GM12878 (cell line): ENCODE measurements around the gene G2E3. TPM values are rescaled to one million over a fixed set of nuclear protein-coding genes. Genes with fewer than 3 reads are reported as not detected.

Experiments used
- ATAC-seq: fragments of 200-7000 bp; cut with Tn5 transposase; 3 replicates; pipeline ENCODE4 v1.9.1; 2020; ENCODE audit warnings: mild to moderate bottlenecking, moderate library complexity
- BruUV-seq: library from RNA; stranded (reverse); fragments of 400-500 nt; replicated peaks from 2 replicates; lab custom pipeline; 2021; lab: Mats Ljungman, UMichigan
- CTCF ChIA-PET: fragments of 300-600 bp; sonication (Branson Sonifier 250); formaldehyde crosslinking; extraction: SDS; loops from one replicate; lab custom pipeline; 2021; ENCODE audit warnings: inconsistent platforms; lab: Yijun Ruan, JAX
- POLR2A ChIA-PET: fragments of 350-600 bp; formaldehyde crosslinking; extraction: SDS; loops from one replicate; lab custom pipeline; 2021; ENCODE audit warnings: inconsistent platforms; lab: Charles Lee
- RAD21 ChIA-PET: fragments of 300-600 bp; sonication (Branson Sonifier 250); formaldehyde crosslinking; loops from one replicate; lab custom pipeline; 2023; ENCODE audit warnings: antibody characterized with exemption; ENCODE audit not compliant: unreplicated experiment; lab: Charles Lee
- SMC1A ChIA-PET: fragments of 300-600 bp; sonication (Branson Sonifier 250); formaldehyde crosslinking; loops from one replicate; lab custom pipeline; 2023; ENCODE audit not compliant: unreplicated experiment, uncharacterized antibody; lab: Charles Lee
- DNase-seq: peaks from one replicate; pipeline ENCODE4 v3.0.0-alpha.2; 2011; ENCODE audit warnings: low read depth, low spot score
- FAIRE-seq: peaks from 3 replicates; lab custom pipeline; 2011; peaks lifted over from hg19 to GRCh38; lab: Jason Lieb, UNC
- H2AFZ ChIP-seq: 2 replicates; pipeline ENCODE4 v1.6.0; 2011; ENCODE audit warnings: low read depth, low read length, control low read depth; ENCODE audit not compliant: control insufficient read depth
- H3K27ac ChIP-seq: 2 replicates; pipeline ENCODE4 v1.5.1; 2011; ENCODE audit warnings: control low read depth; ENCODE audit not compliant: control insufficient read depth, insufficient read depth
- H3K27me3 ChIP-seq, 2 experiments: replicated peaks in 1 of 2; 2 replicates each; pipeline versions ENCODE4 v1.6.0 to v1.6.1; 2011; ENCODE audit warnings: low read length in 1 of 2; ENCODE audit not compliant: control insufficient read depth in 2 of 2, insufficient read depth in 2 of 2
- H3K36me3 ChIP-seq, 2 experiments: 2 replicates each; pipeline ENCODE4 v1.5.1; 2011; ENCODE audit warnings: low read length in 1 of 2; ENCODE audit not compliant: control insufficient read depth in 2 of 2, insufficient read depth in 2 of 2
- H3K4me1 ChIP-seq: 2 replicates; pipeline ENCODE4 v1.6.1; 2011; ENCODE audit warnings: mild to moderate bottlenecking, low read length, moderate library complexity, mixed read lengths; ENCODE audit not compliant: control insufficient read depth, insufficient read depth
- H3K4me2 ChIP-seq: 2 replicates; pipeline ENCODE4 v1.6.0; 2011; ENCODE audit warnings: control low read depth; ENCODE audit not compliant: control insufficient read depth, insufficient read depth
- H3K4me3 ChIP-seq: fragments of 200-600 bp; sonication (generic); 2 replicates; pipeline ENCODE4 v1.5.1; 2016
- H3K79me2 ChIP-seq: 2 replicates; pipeline ENCODE4 v1.6.0; 2011; ENCODE audit warnings: low read length; ENCODE audit not compliant: control insufficient read depth, insufficient read depth
- H3K9ac ChIP-seq: 2 replicates; pipeline ENCODE4 v1.8.0; 2011; ENCODE audit warnings: low read length, control low read depth, mixed read lengths; ENCODE audit not compliant: control insufficient read depth, insufficient read depth
- H3K9me3 ChIP-seq: replicated peaks from 3 replicates; pipeline ENCODE4 v1.5.1; 2011; ENCODE audit warnings: mild to moderate bottlenecking, low read length; ENCODE audit not compliant: control insufficient read depth, insufficient read depth
- H4K20me1 ChIP-seq: 2 replicates; pipeline ENCODE4 v1.6.0; 2011; ENCODE audit not compliant: control insufficient read depth, insufficient read depth
- ATF7 ChIP-seq: fragments of 450-650 bp; IDR thresholded peaks from 2 replicates; pipeline ENCODE4 v1.6.1; 2016; ENCODE audit warnings: low read depth, mild to moderate bottlenecking
- CBFB ChIP-seq: IDR thresholded peaks from 2 replicates; pipeline ENCODE4 v1.6.1; 2016; ENCODE audit warnings: antibody characterized with exemption, low read depth
- E2F4 ChIP-seq: IDR thresholded peaks from 2 replicates; pipeline ENCODE4 v1.6.1; 2012; ENCODE audit warnings: low read depth, low read length, improper control_type of control experiment
- HSF1 ChIP-seq: fragments of 150-350 bp; IDR thresholded peaks from 2 replicates; pipeline ENCODE4 v1.6.1; 2014; ENCODE audit warnings: mild to moderate bottlenecking, low read depth, low read length
- IKZF1 ChIP-seq: fragments of 450-650 bp; conservative IDR thresholded peaks from 2 replicates; pipeline ENCODE4 v1.6.1; 2017; ENCODE audit warnings: antibody characterized with exemption, mild to moderate bottlenecking
- MTA3 ChIP-seq: IDR thresholded peaks from 2 replicates; pipeline ENCODE4 v1.6.1; 2012; ENCODE audit warnings: low read length, inconsistent platforms, borderline replicate concordance
- NBN ChIP-seq: fragments of 450-650 bp; IDR thresholded peaks from 2 replicates; pipeline ENCODE4 v1.6.1; 2016
- NFYA ChIP-seq: IDR thresholded peaks from 2 replicates; pipeline ENCODE4 v1.6.1; 2011; ENCODE audit warnings: low read depth, mild to moderate bottlenecking, low read length, improper control_type of control experiment, borderline replicate concordance
- NFYB ChIP-seq: IDR thresholded peaks from 2 replicates; pipeline ENCODE4 v1.6.1; 2011; ENCODE audit warnings: low read depth, mild to moderate bottlenecking, low read length, improper control_type of control experiment, moderate library complexity; ENCODE audit not compliant: insufficient read depth
- NKRF ChIP-seq: fragments of 450-650 bp; conservative IDR thresholded peaks from 2 replicates; pipeline ENCODE4 v1.6.1; 2017; ENCODE audit warnings: mild to moderate bottlenecking, moderate library complexity
- PBX3 ChIP-seq: IDR thresholded peaks from 2 replicates; pipeline ENCODE4 v1.6.1; 2011; ENCODE audit warnings: mild to moderate bottlenecking, low read depth, low read length, moderate library complexity; ENCODE audit not compliant: insufficient replicate concordance
- RELB ChIP-seq: fragments of 450-650 bp; IDR thresholded peaks from 2 replicates; pipeline ENCODE4 v1.6.1; 2017; ENCODE audit warnings: low read depth, mild to moderate bottlenecking, moderate library complexity
- SRF ChIP-seq, 2 experiments: IDR thresholded peaks; 2 replicates each; pipeline ENCODE4 v1.6.1; 2011; ENCODE audit warnings: low read depth in 2 of 2, low read length in 2 of 2, mild to moderate bottlenecking in 1 of 2, moderate library complexity in 1 of 2
- TARDBP ChIP-seq: IDR thresholded peaks from 2 replicates; pipeline ENCODE4 v1.6.1; 2016; ENCODE audit warnings: borderline replicate concordance
- TCF7 ChIP-seq: IDR thresholded peaks from 2 replicates; pipeline ENCODE4 v1.6.1; 2014; ENCODE audit warnings: antibody characterized with exemption, borderline replicate concordance
- WGBS: methylation state at CpG from one replicate; pipeline ENCODE4 v1.1.6; 2016; ENCODE audit warnings: low lambda C conversion rate; ENCODE audit not compliant: insufficient replicate concordance, insufficient coverage; ENCODE audit errors: missing lambda C conversion rate; 5-methylcytosine and 5-hydroxymethylcytosine counted together
- in situ Hi-C: fragments of 300-500 bp; cut with MboI; formaldehyde crosslinking; loops from 9 replicates; pipeline ENCODE4 v1.14.3; 2018; ENCODE audit warnings: mixed read lengths
- intact Hi-C: fragments of 100-400 bp; cut with micrococcal nuclease; formaldehyde crosslinking; loops from one replicate; pipeline ENCODE4 v1.14.2; 2022; ENCODE audit not compliant: unreplicated experiment
- polyA plus RNA-seq, 11 experiments: library from polyadenylated mRNA; depleted of rRNA in 4 of 11; unstranded in 6 of 11; stranded (reverse) in 5 of 11; fragments of >200 nt; fragmentation: Nextera tagmentation in 4 of 11; fragmentation: Illumina TruSeq in 1 of 11; extraction: Ambion mirVana in 4 of 11; extraction: Trizol in 1 of 11; gene quantifications; 1 replicate in 1 of 11; 2 replicates in 10 of 11; pipeline versions ENCODE4 v1.2.1 to v1.2.3, GENCODE V29; 2011 to 2016; ENCODE audit warnings: inconsistent platforms in 2 of 11, missing spikeins in 2 of 11, low read depth in 1 of 11
- total RNA-seq, 4 experiments: library from RNA; depleted of rRNA in 3 of 4; stranded (reverse); fragments of >200 nt in 3 of 4; fragmentation: Illumina TruSeq in 1 of 4; extraction: Trizol in 1 of 4; gene quantifications; 2 replicates each; pipeline versions ENCODE4 v1.2.1 to v1.2.3, GENCODE V29; 2013 to 2021

The G2E3 gene
- total and polyA plus RNA-seq, 10 of the 15 experiments (the other 5 are each of a cell fraction or from before 2014, with no cell fraction given) = 10.0 to 38.0 (median 21.1) TPM

GRCh38 chr14:30620178-30620577, 61.2 kb downstream of the G2E3 start:
- H3K9me3 ChIP-seq = no peaks in the 10 kb centered on the region; the same call in 2 of the 3 replicates
- ATAC-seq (peak; percentile 46), FAIRE-seq (no peak), DNase-seq (peak; percentile 43)
- intact Hi-C loops = no loop called here
- H3K9ac ChIP-seq = no peak overlapping the region
- ChIA-PET CTCF (interaction anchor here (0.9 kb wide), 1 partner anchor 9 kb away, joined by 3 read pairs; no protein-coding TSS in a partner anchor), POLR2A (no interaction called here), SMC1A (no interaction called here), RAD21 (no interaction called here)
- peak overlapping the region; percentile 97 for H3K27ac ChIP-seq
- no peaks in the 10 kb centered on the region for H3K36me3 ChIP-seq
- no peak overlapping the region for H3K4me3 ChIP-seq
- H2AFZ ChIP-seq = no peak overlapping the region; the same call in 1 of the 2 replicates
- H3K4me1 ChIP-seq = peaks cover 26% of the 10 kb centered on the region
- WGBS = 7% methylated on average over 1 of the region's 1 CpG
- in situ Hi-C loops = no loop called here
- H3K27me3 ChIP-seq = no peaks in the 10 kb centered on the region
- peak overlapping the region; percentile 73 for H3K4me2 ChIP-seq
- no peaks in the 10 kb centered on the region for H4K20me1 ChIP-seq
- no TSS peak for BruUV-seq
- H3K79me2 ChIP-seq = peaks cover 33% of the 10 kb centered on the region
- TF ChIP-seq PBX3 (peak; percentile 27), NKRF (no peak), MTA3 (no peak), ATF7 (peak; percentile 72), NFYA (no peak), CBFB (no peak), NBN (no peak), TARDBP (no peak), RELB (peak; percentile 50; the same call in 1 of the 2 replicates), NFYB (no peak), HSF1 (no peak), TCF7 (no peak), E2F4 (no peak), IKZF1 (peak; percentile 43; the same call in 1 of the 2 replicates), SRF (IDR thresholded peaks at IDR 0.05; ENCODE audit: low read depth in 2 of 2, low read length in 2 of 2) (no peak)
